ENCODE results near the gene LPP. TPM values are rescaled to one million over a fixed set of nuclear protein-coding genes. Genes with fewer than 3 reads are reported as not detected.
A peak's percentile ranks its signal among the peaks of the same experiment; 100 is the strongest.

LPP gene
- total RNA-seq, 1 donor from 2014 or later = 23.1 TPM

DNA sequence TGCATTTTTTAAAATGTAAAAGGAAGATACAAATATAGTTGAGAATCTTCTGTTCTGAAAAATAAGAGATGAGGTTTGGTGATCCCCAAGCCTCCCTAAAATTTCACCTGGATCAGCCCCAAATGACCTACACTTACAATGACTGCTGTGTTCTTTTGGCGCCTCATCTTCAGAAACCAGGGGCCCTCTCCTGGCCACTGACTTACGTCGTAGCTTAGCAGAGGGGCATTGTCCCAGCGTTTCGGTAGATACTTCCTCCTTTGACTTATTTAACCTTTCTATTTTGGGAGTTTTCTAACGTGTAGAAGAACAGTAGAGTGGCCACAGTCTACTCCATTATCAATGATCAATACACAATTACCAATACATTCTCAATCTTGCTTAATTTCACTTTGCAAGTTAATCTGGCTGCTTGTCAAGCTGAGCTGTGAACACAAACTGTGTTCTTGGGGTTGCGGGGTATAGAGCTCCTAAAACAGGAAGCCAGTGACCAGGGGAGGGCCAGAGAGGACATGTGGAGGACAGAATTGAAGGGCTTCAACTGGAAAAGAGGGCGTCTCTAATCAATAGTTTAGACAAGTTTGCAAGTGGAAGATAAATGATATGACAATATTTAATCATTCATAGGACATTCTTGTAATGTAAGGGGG is 419.5 kb downstream of the LPP start:
- H3K9me3 Mint-ChIP-seq (ENCODE audit: unreplicated experiment) = no peaks in the 10 kb centered on the region
- H3K4me1 Mint-ChIP-seq (ENCODE audit: low read depth, unreplicated experiment) = peaks cover 22% of the 10 kb centered on the region
- H3K36me3 Mint-ChIP-seq (ENCODE audit: unreplicated experiment) = no peaks in the 10 kb centered on the region
- TF ChIP-seq, protein P1, sequence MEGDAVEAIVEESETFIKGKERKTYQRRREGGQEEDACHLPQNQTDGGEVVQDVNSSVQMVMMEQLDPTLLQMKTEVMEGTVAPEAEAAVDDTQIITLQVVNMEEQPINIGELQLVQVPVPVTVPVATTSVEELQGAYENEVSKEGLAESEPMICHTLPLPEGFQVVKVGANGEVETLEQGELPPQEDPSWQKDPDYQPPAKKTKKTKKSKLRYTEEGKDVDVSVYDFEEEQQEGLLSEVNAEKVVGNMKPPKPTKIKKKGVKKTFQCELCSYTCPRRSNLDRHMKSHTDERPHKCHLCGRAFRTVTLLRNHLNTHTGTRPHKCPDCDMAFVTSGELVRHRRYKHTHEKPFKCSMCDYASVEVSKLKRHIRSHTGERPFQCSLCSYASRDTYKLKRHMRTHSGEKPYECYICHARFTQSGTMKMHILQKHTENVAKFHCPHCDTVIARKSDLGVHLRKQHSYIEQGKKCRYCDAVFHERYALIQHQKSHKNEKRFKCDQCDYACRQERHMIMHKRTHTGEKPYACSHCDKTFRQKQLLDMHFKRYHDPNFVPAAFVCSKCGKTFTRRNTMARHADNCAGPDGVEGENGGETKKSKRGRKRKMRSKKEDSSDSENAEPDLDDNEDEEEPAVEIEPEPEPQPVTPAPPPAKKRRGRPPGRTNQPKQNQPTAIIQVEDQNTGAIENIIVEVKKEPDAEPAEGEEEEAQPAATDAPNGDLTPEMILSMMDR (IDR thresholded peaks at IDR 0.05; ENCODE audit: partially characterized antibody, unreplicated experiment) = no peak
- DNase-seq = no peak
- H3K27me3 Mint-ChIP-seq (ENCODE audit: unreplicated experiment) = peaks cover 2% of the 10 kb centered on the region
- no peak overlapping the region for H3K4me3 Mint-ChIP-seq (ENCODE audit: unreplicated experiment)
- no peak overlapping the region for H3K27ac Mint-ChIP-seq (ENCODE audit: unreplicated experiment)

DNA sequence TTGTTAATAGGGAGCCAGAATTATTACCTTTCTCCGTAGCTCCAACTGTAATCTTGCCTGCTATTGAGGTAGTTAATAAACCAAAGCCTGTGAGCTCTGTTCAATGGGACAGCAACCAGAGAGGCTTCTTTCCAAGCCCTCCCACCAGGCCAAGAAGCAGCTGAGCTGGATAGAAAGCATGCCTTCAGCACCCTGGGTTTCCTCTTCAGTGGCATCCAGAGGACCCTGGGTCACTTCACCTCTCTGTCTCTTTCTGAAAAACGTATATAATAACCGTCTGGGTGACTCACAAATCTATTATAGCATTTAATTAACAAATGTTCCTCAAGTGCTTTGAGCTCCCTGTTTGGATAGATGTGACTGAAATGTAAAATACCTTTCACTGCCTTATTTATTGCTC is 420.0 kb downstream of the LPP start:
- Mint-ChIP-seq H3K4me3 (ENCODE audit: unreplicated experiment) (no peak overlapping the region), H3K4me1 (ENCODE audit: low read depth, unreplicated experiment) (peaks cover 19% of the 10 kb centered on the region), H3K27me3 (ENCODE audit: unreplicated experiment) (peaks cover 5% of the 10 kb centered on the region), H3K36me3 (ENCODE audit: unreplicated experiment) (no peaks in the 10 kb centered on the region), H3K27ac (ENCODE audit: unreplicated experiment) (no peak overlapping the region), H3K9me3 (ENCODE audit: unreplicated experiment) (no peaks in the 10 kb centered on the region)
- no peak for DNase-seq
- TF ChIP-seq, protein P1 (IDR thresholded peaks at IDR 0.05; ENCODE audit: partially characterized antibody, unreplicated experiment) = no peak

DNA sequence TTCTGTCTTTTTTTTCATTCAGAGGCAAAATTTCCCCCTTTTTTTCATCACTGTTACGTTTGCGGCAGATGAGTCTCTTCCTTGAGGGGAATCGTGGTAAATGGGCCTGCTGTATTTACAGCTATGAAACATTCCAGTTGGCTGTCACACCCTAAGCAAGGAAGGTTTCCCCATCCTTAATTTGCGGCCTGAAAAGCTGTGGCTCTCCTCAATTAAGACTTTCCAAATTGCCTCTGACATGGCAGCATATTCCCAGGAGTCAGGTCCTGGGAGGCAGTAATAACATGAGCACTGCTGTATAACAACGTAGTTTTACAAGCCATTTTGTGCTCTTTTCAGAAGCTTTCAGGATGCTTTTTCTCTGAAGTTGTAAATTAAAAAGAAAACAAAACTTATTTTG is 420.9 kb downstream of the LPP start:
- TF ChIP-seq, protein P1 (IDR thresholded peaks at IDR 0.05; ENCODE audit: partially characterized antibody, unreplicated experiment) = no peak
- H3K4me3 Mint-ChIP-seq (ENCODE audit: unreplicated experiment) = no peak overlapping the region

DNA sequence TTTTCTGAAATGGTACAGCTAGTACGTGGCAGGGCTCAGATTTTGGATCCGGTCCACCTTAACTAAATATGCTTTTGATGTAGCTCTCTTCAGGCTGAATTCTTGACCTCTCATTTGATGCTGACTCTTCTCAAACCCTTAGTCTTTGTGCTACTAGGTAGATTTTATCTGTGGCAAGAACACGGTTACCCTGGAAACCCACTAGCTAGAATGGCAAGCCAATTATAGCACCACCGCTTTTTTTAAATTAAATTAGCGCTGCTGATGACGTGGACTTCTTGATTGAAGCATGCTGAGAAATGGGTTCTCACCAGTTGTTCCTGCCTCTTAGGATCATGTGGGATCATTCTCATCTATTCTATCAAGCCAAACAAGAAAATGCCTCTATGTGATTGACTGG is 421.5 kb downstream of the LPP start:
- no peaks in the 10 kb centered on the region for H3K36me3 Mint-ChIP-seq (ENCODE audit: unreplicated experiment)
- H3K27ac Mint-ChIP-seq (ENCODE audit: unreplicated experiment) = no peak overlapping the region
- H3K4me3 Mint-ChIP-seq (ENCODE audit: unreplicated experiment) = no peak overlapping the region
- TF ChIP-seq, protein P1 (IDR thresholded peaks at IDR 0.05; ENCODE audit: partially characterized antibody, unreplicated experiment) = no peak
- H3K9me3 Mint-ChIP-seq (ENCODE audit: unreplicated experiment) = no peaks in the 10 kb centered on the region
- peaks cover 5% of the 10 kb centered on the region for H3K27me3 Mint-ChIP-seq (ENCODE audit: unreplicated experiment)
- H3K4me1 Mint-ChIP-seq (ENCODE audit: low read depth, unreplicated experiment) = peaks cover 18% of the 10 kb centered on the region
- no peak for DNase-seq

More for the DNA sequence above, 420.9 kb downstream of the LPP start:
- Mint-ChIP-seq H3K27ac (ENCODE audit: unreplicated experiment) (peak overlapping the region; percentile 29), H3K4me1 (ENCODE audit: low read depth, unreplicated experiment) (peaks cover 18% of the 10 kb centered on the region), H3K27me3 (ENCODE audit: unreplicated experiment) (peaks cover 5% of the 10 kb centered on the region), H3K36me3 (ENCODE audit: unreplicated experiment) (no peaks in the 10 kb centered on the region), H3K9me3 (ENCODE audit: unreplicated experiment) (no peaks in the 10 kb centered on the region)
- DNase-seq = peak; percentile 33

DNA sequence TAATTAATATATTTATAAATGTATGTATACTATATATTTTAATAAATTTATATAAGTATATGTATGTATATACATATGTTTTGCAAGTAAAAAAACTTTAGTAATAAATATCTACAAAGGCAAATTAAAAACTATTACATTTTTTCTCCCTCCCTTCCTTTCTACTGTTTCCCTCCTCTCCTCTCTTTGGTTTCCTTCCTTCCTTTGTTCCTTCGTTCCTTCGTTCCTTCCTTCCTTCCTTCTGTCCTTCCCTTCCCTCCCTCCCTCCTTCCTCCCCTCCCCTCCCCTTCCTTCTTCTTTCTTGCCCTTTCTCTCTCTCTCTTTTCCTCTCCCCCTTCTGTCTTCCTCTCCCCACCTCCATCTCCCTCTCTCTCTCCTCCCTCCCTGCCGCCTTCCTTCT is 423.6 kb downstream of the LPP start:
- H3K4me1 Mint-ChIP-seq (ENCODE audit: low read depth, unreplicated experiment) = peaks cover 18% of the 10 kb centered on the region
- H3K27me3 Mint-ChIP-seq (ENCODE audit: unreplicated experiment) = peaks cover 5% of the 10 kb centered on the region
- DNase-seq = no peak
- no peaks in the 10 kb centered on the region for H3K9me3 Mint-ChIP-seq (ENCODE audit: unreplicated experiment)
- H3K4me3 Mint-ChIP-seq (ENCODE audit: unreplicated experiment) = no peak overlapping the region
- TF ChIP-seq, protein P1 (IDR thresholded peaks at IDR 0.05; ENCODE audit: partially characterized antibody, unreplicated experiment) = no peak
- H3K27ac Mint-ChIP-seq (ENCODE audit: unreplicated experiment) = no peak overlapping the region
- H3K36me3 Mint-ChIP-seq (ENCODE audit: unreplicated experiment) = no peaks in the 10 kb centered on the region

All from glutamatergic neuron (in vitro differentiated cells).